Uterus (tissue), 4 donors: ENCODE data around the gene NMB. TPM values are rescaled to one million over a fixed set of nuclear protein-coding genes. Genes with fewer than 3 reads are reported as not detected.
A peak's percentile ranks its signal among the peaks of the same experiment; 100 is the strongest.

ENCODE experiments used
- DNase-seq, 2 donors: peaks; one replicate each; pipeline ENCODE4 v3.0.0-alpha.2; 2019 to 2020
- H3K27ac ChIP-seq, 2 donors: fragments of 200-600 bp; sonication (generic); 1 replicate in 1 of 2; 2 replicates in 1 of 2; pipeline ENCODE4 v1.5.1; 2016 to 2018
- H3K27me3 ChIP-seq, 2 donors: fragments of 200-600 bp; sonication (generic); one replicate each; pipeline ENCODE4 v1.5.1; 2018 to 2019; ENCODE audit warnings: control low read depth in 1 of 2
- H3K36me3 ChIP-seq, 2 donors: fragments of 200-600 bp; sonication (generic); one replicate each; pipeline ENCODE4 v1.5.1; 2019; ENCODE audit warnings: control low read depth in 1 of 2
- H3K4me1 ChIP-seq, 2 donors: fragments of 200-600 bp; sonication (generic); one replicate each; pipeline ENCODE4 v1.5.1; 2018 to 2019; ENCODE audit warnings: control low read depth in 1 of 2
- H3K4me3 ChIP-seq, 2 donors: fragments of 200-600 bp; sonication (generic); 1 replicate in 1 of 2; 2 replicates in 1 of 2; pipeline ENCODE4 v1.5.1; 2018 to 2019; ENCODE audit warnings: mild to moderate bottlenecking in 1 of 2
- H3K9me3 ChIP-seq, 2 donors: fragments of 200-600 bp; sonication (generic); one replicate each; pipeline ENCODE4 v1.5.1; 2019; ENCODE audit warnings: control low read depth in 1 of 2
- POLR2A ChIP-seq, 2 donors: fragments of 450-650 bp; IDR thresholded peaks; one replicate each; pipeline ENCODE4 v1.6.1; 2016; ENCODE audit warnings: antibody characterized with exemption in 2 of 2, mild to moderate bottlenecking in 1 of 2, moderate library complexity in 1 of 2
- intact Hi-C: fragments of 100-400 bp; cut with DNase I; formaldehyde crosslinking; loops from one replicate; pipeline ENCODE4 v1.15.1; 2023; ENCODE audit warnings: low total_unique reads
- total RNA-seq, 4 donors: library from RNA; depleted of rRNA in 3 of 4; stranded (reverse); fragments of >200 nt in 3 of 4; gene quantifications; one replicate each; pipeline versions ENCODE4 v1.1.0 to v1.2.4, GENCODE V29; 2014 to 2023
- TF ChIP-seq, protein P1 (sequence below), 4 experiments: fragments of 200-600 bp in 2 of 4; fragments of 450-650 bp in 2 of 4; sonication (generic) in 2 of 4; IDR thresholded peaks; one replicate each; pipeline ENCODE4 v1.5.1; 2016 to 2019; ENCODE audit warnings: antibody characterized with exemption in 4 of 4, mild to moderate bottlenecking in 2 of 4, moderate library complexity in 1 of 4
- donor health status: DM: yes; HTN: yes; CAD: no.

The NMB gene
- total RNA-seq, 4 donors from 2014 or later, result 3.1 to 10.5 (median 7.4) TPM

DNA sequence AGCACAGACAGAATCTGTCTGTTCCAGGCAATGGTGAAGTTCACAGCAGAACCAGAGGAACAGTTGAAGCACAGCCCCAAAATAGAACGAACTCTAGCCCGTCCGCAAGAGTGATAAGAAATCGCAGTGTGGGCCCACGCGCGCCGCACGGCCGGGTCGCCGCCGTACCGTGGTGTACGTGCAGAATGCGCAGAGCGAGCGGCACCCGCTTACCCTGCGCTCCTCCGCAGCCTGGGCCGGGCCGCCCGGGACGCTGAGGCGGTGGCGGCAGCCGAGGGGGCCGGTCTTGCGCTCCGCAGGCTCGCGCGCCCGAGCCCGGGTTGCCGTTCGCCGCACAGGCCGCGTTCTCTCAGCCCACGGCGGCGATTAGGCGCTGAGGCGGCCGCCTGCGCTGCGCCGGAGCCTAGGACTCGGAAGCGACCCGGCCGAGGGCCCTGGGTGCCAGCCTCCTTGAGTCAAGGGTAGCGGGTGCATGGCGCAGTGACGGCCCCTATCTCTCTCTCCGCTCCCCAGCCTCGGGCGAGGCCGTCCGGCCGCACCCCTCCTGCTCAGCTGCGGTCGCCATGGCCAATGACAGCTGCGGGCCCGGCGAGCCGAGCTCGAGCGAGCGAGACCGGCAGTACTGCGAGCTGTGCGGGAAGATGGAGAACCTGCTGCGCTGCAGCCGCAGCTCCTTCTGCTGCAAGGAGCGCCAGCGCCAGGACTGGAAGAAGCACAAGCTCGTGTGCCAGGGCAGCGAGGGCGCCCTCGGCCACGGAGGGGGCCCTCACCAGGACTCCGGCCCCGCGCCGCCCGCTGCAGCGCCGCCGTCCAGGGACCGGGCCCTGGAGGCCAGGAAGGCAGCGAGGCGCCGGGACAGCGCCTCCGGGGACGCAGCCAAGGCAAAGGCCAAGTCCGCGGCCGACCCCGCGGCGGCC is 24.4 kb downstream of the NMB start:
- no peaks in the 10 kb centered on the region for H3K9me3 ChIP-seq
- intact Hi-C loops, result no loop called here
- peaks cover 0 to 7% of the 10 kb centered on the region in 2 donors for H3K4me1 ChIP-seq
- TF ChIP-seq POLR2A (IDR thresholded peaks at IDR 0.05), result peak in 1 of 2 donors; percentile 30
- TF ChIP-seq, protein P1, sequence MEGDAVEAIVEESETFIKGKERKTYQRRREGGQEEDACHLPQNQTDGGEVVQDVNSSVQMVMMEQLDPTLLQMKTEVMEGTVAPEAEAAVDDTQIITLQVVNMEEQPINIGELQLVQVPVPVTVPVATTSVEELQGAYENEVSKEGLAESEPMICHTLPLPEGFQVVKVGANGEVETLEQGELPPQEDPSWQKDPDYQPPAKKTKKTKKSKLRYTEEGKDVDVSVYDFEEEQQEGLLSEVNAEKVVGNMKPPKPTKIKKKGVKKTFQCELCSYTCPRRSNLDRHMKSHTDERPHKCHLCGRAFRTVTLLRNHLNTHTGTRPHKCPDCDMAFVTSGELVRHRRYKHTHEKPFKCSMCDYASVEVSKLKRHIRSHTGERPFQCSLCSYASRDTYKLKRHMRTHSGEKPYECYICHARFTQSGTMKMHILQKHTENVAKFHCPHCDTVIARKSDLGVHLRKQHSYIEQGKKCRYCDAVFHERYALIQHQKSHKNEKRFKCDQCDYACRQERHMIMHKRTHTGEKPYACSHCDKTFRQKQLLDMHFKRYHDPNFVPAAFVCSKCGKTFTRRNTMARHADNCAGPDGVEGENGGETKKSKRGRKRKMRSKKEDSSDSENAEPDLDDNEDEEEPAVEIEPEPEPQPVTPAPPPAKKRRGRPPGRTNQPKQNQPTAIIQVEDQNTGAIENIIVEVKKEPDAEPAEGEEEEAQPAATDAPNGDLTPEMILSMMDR (IDR thresholded peaks at IDR 0.05), result no peak
- peak; percentile 54 to 63 for DNase-seq
- peak overlapping the region; percentile 47 to 57 for H3K4me3 ChIP-seq
- H3K27me3 ChIP-seq, result no peaks in the 10 kb centered on the region
- no peaks in the 10 kb centered on the region for H3K36me3 ChIP-seq
- H3K27ac ChIP-seq, result peak overlapping the region; percentile 95

DNA sequence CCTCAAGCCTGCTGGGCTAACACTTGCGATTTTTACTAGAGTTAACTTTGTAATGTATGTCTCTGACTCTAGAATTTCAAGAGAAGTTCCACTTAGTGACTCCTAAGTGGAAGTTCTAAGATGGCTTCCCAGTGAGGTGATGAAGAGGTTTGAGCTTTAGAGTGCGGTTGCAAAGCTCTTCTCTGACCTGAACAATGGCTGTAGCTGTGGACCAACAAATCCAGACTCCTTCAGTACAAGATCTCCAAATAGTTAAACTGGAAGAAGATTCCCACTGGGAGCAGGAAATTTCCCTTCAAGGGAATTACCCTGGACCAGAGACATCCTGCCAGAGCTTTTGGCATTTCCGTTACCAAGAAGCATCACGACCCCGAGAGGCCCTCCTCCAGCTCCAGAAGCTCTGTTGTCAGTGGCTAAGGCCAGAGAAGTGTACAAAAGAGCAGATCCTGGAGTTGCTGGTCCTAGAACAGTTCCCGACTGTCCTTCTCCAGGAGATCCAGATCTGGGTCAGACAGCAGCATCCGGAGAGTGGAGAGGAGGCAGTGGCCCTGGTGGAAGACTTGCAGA is 26.2 kb downstream of the NMB start:
- peak overlapping the region; percentile 39 to 57 for H3K4me3 ChIP-seq

DNA sequence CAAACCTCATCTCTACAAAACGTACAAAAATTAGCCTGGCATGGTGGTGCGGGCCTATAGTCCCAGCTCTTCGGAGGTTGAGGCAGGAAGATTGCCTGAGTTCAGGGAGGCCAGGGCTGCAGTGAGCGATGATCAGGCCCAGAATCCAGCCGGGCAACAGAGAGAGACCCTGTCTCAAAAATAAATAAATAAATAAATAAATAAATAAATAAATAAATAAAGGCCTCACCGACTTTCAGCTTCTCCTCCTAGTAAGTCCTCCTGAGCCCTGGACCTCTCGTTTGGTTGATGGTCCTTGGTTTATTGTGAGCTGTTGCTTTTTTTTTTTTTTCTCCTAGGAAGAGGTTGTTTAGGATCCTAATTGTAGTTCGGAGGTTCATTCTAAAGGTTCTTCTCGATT is 29.0 kb downstream of the NMB start:
- H3K27me3 ChIP-seq, result no peaks in the 10 kb centered on the region
- H3K36me3 ChIP-seq, result no peaks in the 10 kb centered on the region
- no peaks in the 10 kb centered on the region for H3K9me3 ChIP-seq
- DNase-seq, result no peak
- no peak overlapping the region for H3K4me3 ChIP-seq
- TF ChIP-seq, protein P1 (IDR thresholded peaks at IDR 0.05), result no peak
- no peak for TF ChIP-seq POLR2A (IDR thresholded peaks at IDR 0.05)
- no peak overlapping the region for H3K27ac ChIP-seq
- intact Hi-C loops, result no loop called here
- peaks cover 0 to 7% of the 10 kb centered on the region in 2 donors for H3K4me1 ChIP-seq

More for the DNA sequence above, 26.2 kb downstream of the NMB start:
- Histone ChIP-seq H3K27ac (peak overlapping the region; percentile 95), H3K4me1 (peaks cover 0 to 7% of the 10 kb centered on the region in 2 donors), H3K27me3 (no peaks in the 10 kb centered on the region), H3K9me3 (no peaks in the 10 kb centered on the region), H3K36me3 (no peaks in the 10 kb centered on the region)
- DNase-seq, result no peak
- intact Hi-C loops, result no loop called here
- TF ChIP-seq POLR2A (IDR thresholded peaks at IDR 0.05), result no peak
- TF ChIP-seq, protein P1 (IDR thresholded peaks at IDR 0.05), result no peak

DNA sequence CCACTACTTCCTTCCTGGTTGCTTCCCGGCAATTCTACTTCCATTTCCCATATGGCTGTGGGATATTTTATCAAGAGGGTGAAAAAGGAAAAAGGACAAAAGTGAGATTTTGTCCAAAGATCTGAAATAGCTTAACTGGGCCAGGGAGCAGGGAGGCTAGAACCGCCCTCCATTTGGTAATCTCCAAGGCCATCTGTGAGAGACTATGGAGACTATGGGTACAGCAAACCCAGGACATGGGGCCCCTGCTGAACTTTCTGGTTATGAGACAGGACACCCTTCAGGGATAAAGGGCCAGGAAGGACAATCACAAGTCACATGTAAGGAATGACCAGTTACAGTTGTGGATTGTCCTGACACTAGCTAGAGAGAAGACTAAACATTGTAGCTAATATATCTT is 32.9 kb downstream of the NMB start:
- Histone ChIP-seq H3K27ac (no peak overlapping the region), H3K9me3 (peaks cover 0 to 18% of the 10 kb centered on the region in 2 donors), H3K4me1 (no peaks in the 10 kb centered on the region), H3K27me3 (no peaks in the 10 kb centered on the region), H3K4me3 (no peak overlapping the region), H3K36me3 (no peaks in the 10 kb centered on the region)
- no peak for DNase-seq
- TF ChIP-seq, protein P1 (IDR thresholded peaks at IDR 0.05), result no peak
- TF ChIP-seq POLR2A (IDR thresholded peaks at IDR 0.05), result no peak
- intact Hi-C loops, result no loop called here

DNA sequence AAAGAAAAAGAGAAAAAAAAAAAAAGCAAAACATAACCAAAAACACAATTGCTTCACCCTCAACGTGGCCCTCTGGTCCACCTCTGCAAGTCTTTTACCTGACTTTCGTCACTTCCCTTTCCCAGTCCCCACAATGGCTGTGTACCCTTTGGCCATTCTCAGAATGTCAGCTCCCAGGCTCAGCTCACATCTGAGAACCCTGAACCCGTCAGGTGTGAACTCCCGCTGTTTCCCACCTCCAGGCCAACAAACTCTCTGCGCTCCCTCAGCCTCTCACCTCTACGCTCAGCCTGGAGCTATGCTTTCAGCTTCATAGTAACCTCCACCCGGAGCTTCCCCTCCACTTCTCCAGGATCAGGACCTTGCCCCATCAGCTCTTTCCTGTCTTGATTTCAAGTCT is 33.6 kb downstream of the NMB start:
- intact Hi-C loops, result no loop called here
- no peak overlapping the region for H3K4me3 ChIP-seq
- DNase-seq, result no peak
- no peaks in the 10 kb centered on the region for H3K27me3 ChIP-seq
- no peak overlapping the region for H3K27ac ChIP-seq
- no peak for TF ChIP-seq POLR2A (IDR thresholded peaks at IDR 0.05)
- TF ChIP-seq, protein P1 (IDR thresholded peaks at IDR 0.05), result no peak
- H3K9me3 ChIP-seq, result peaks cover 0 to 18% of the 10 kb centered on the region in 2 donors
- no peaks in the 10 kb centered on the region for H3K36me3 ChIP-seq
- no peaks in the 10 kb centered on the region for H3K4me1 ChIP-seq
